ENCODE results near the gene MTMR12.

- TF ChIP-seq CTCF (IDR thresholded peaks at IDR 0.05) (no peak), POLR2A (IDR thresholded peaks at IDR 0.05) (no peak), POLR2AphosphoS5 (IDR thresholded peaks at IDR 0.05) (no peak)
Measured at GRCh38 chr5:32187675-32188074, 125.1 kb downstream of the MTMR12 start.
